OCI-LY3 (cell line): ENCODE results near the gene ZNF17.

Experiments
- H2AFZ ChIP-seq: fragments of 200-600, 300-600 bp; shearing (Covaris generic); 2 replicates; pipeline ENCODE4 v1.6.0; 2014; ENCODE audit warnings: antibody characterized with exemption, low read depth, low read length
- H3K27ac ChIP-seq: fragments of 200-600, 300-600 bp; sonication (generic); 2 replicates; pipeline ENCODE4 v1.5.1; 2014; ENCODE audit warnings: mild to moderate bottlenecking, low read length, moderate library complexity, mixed read lengths
- H3K27me3 ChIP-seq: fragments of 200-600, 300-600 bp; sonication (generic); 2 replicates; pipeline ENCODE4 v1.6.1; 2014; ENCODE audit warnings: low read depth, low read length, mixed read lengths
- H3K36me3 ChIP-seq: fragments of 200-600, 300-600 bp; sonication (generic); replicated peaks from 2 replicates; pipeline ENCODE3; 2014; ENCODE audit warnings: low read depth, low read length, mixed read lengths
- H3K4me1 ChIP-seq: fragments of 300-600, 200-600 bp; sonication (generic); 2 replicates; pipeline ENCODE4 v1.6.1; 2014; ENCODE audit warnings: low read length, mixed read lengths
- H3K4me2 ChIP-seq: fragments of 200-600, 300-600 bp; sonication (generic); 2 replicates; pipeline ENCODE4 v1.6.1; 2014; ENCODE audit warnings: low read length, mixed read lengths
- H3K4me3 ChIP-seq: fragments of 300-600, 200-600 bp; sonication (generic); 2 replicates; pipeline ENCODE4 v1.5.1; 2014; ENCODE audit warnings: antibody characterized with exemption, mild to moderate bottlenecking, low read length, moderate library complexity
- H3K79me2 ChIP-seq: fragments of 300-600, 200-600 bp; shearing (Covaris generic); 2 replicates; pipeline ENCODE4 v1.6.1; 2014; ENCODE audit warnings: mild to moderate bottlenecking, low read length, mixed read lengths
- H3K9ac ChIP-seq: fragments of 300-600, 200-600 bp; shearing (Covaris generic); 2 replicates; pipeline ENCODE4 v1.6.0; 2014; ENCODE audit warnings: mild to moderate bottlenecking, low read length, moderate library complexity
- H3K9me3 ChIP-seq: fragments of 200-600, 300-600 bp; shearing (Covaris generic); 2 replicates; pipeline ENCODE4 v1.6.1; 2014; ENCODE audit warnings: low read length, mixed read lengths; ENCODE audit not compliant: insufficient read depth
- H4K20me1 ChIP-seq: fragments of 200-600, 300-600 bp; sonication (generic); 2 replicates; pipeline ENCODE4 v1.6.1; 2016; ENCODE audit warnings: low read length, mixed read lengths; ENCODE audit not compliant: insufficient read depth
- EZH2phosphoT487 ChIP-seq: fragments of 200-600 bp; shearing (Covaris generic); IDR thresholded peaks from 2 replicates; pipeline ENCODE4 v1.6.1; 2018; ENCODE audit warnings: antibody characterized with exemption, mixed run types, low read depth
- TF ChIP-seq, protein P1 (sequence below): fragments of 200-600, 300-600 bp; sonication (generic); IDR thresholded peaks from 2 replicates; pipeline ENCODE4 v1.5.1; 2014; ENCODE audit warnings: antibody characterized with exemption, low read length, low read depth

ZNF17 gene

DNA sequence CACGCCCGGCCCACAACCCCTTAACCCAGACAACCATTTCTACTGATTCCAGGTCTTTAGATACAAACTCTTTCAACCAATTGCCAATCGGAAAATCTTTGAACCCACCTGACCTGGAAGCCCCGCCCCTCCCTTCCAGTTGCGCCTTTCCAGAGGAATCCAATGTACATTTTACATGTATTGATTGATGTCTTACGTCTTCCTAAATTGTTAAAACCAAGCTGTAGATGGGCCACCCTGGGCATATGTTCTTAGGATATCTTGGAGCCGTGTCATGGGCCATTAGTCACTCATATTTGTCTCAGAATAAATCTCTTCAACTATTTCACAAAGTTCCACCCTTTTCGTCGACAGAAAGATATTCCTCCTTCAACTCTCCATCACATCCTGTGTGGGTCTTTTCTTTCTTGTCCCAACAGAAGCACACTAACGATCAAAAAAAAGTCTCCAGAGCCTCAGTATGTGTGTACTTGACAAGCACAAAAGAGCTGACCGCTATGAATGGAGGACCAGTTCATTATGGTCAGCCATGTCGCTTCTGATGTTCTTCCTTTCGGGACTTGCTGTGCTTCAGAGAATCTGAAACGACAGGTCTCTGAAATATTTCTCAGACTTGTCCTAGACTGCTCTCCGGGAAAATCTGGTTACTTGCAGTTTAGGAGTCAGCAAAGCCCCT is 23.6 kb downstream of the ZNF17 start:
- TF ChIP-seq, protein P1, sequence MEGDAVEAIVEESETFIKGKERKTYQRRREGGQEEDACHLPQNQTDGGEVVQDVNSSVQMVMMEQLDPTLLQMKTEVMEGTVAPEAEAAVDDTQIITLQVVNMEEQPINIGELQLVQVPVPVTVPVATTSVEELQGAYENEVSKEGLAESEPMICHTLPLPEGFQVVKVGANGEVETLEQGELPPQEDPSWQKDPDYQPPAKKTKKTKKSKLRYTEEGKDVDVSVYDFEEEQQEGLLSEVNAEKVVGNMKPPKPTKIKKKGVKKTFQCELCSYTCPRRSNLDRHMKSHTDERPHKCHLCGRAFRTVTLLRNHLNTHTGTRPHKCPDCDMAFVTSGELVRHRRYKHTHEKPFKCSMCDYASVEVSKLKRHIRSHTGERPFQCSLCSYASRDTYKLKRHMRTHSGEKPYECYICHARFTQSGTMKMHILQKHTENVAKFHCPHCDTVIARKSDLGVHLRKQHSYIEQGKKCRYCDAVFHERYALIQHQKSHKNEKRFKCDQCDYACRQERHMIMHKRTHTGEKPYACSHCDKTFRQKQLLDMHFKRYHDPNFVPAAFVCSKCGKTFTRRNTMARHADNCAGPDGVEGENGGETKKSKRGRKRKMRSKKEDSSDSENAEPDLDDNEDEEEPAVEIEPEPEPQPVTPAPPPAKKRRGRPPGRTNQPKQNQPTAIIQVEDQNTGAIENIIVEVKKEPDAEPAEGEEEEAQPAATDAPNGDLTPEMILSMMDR: no peak
- TF ChIP-seq EZH2phosphoT487: no peak

DNA sequence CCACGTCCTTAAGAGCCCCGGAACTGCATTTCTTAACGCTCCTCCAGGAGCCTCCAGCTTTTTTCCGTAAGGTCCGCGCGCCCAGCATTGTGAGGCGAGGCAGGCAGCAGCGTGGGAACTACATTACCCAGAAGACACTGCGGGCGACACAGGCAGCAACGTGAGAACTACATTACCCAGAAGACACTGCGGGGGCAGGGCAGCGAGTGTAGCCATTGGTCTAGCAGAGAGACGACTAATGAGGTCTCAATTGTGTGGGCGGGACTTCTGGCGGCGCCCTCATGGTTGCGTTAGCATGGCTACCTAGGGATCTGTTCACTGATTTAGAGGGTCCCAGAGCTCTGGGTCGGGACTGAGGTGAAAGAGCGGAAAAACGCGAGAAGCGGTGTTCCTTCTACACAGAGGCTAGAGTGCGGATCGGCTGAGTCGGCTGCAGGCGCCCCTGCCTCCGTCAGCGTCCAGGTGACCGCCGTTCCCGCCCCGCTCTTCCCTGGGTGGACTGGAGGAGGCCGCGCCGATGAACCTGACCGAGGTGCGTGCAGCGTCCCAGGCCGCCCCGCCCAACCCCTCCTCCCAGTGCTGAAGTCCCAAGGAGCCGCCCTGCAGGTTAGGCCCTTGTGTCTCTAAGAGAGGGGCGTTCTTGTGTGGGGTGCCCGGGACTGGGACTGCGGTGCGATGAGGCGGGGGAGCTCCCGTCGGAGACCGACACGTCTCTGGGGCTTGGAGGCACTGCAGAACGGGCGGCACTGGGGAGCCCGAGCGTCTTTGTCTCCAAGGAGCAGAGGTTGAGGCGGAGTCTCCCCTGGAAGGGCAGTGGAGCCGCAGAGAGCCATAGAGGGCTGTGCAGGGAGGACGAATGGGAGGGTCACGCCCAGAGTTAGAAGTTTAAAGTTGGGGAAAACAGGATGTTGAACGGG is 24.4 kb downstream of the ZNF17 start, which contains the start of gene ZNF749:
TSS of gene ZNF749 (plus strand) at position 264 of the 917 bp plus-strand sequence. CDS start at position 518, 254 bp downstream.
- Histone ChIP-seq H3K9ac (peak within 1 kb of the TSS; percentile 78), H3K9me3 (no peaks in the 10 kb centered on the region), H3K36me3 (peaks cover 17% of the 10 kb centered on the region), H3K27me3 (no peaks in the 10 kb centered on the region), H3K79me2 (peaks cover 52% of the 10 kb centered on the region), H4K20me1 (peaks cover 3% of the 10 kb centered on the region; the same call in 1 of the 2 replicates), H2AFZ (peak within 1 kb of the TSS; percentile 89), H3K4me2 (peak within 1 kb of the TSS; percentile 94), H3K27ac (peak within 1 kb of the TSS; percentile 16; the same call in 1 of the 2 replicates), H3K4me3 (peak within 1 kb of the TSS; percentile 89), H3K4me1 (peaks cover 14% of the 10 kb centered on the region)
- TF ChIP-seq EZH2phosphoT487: no peak
- TF ChIP-seq, protein P1: no peak

More for the DNA sequence above, 23.6 kb downstream of the ZNF17 start:
- peaks cover 44% of the 10 kb centered on the region for H3K79me2 ChIP-seq
- H3K9ac ChIP-seq: peak overlapping the region; percentile 67
- H3K4me1 ChIP-seq: peaks cover 14% of the 10 kb centered on the region
- peak overlapping the region; percentile 11; the same call in 1 of the 2 replicates for H3K27ac ChIP-seq
- H3K9me3 ChIP-seq: no peaks in the 10 kb centered on the region
- no peaks in the 10 kb centered on the region for H3K27me3 ChIP-seq
- H3K36me3 ChIP-seq: peaks cover 10% of the 10 kb centered on the region
- peak overlapping the region; percentile 89 for H2AFZ ChIP-seq
- H4K20me1 ChIP-seq: 0 out of 2 replicates have a peak, but pooled peaks cover 3% of the 10 kb centered on the region
- H3K4me3 ChIP-seq: peak overlapping the region; percentile 89
- peak overlapping the region; percentile 94 for H3K4me2 ChIP-seq

DNA sequence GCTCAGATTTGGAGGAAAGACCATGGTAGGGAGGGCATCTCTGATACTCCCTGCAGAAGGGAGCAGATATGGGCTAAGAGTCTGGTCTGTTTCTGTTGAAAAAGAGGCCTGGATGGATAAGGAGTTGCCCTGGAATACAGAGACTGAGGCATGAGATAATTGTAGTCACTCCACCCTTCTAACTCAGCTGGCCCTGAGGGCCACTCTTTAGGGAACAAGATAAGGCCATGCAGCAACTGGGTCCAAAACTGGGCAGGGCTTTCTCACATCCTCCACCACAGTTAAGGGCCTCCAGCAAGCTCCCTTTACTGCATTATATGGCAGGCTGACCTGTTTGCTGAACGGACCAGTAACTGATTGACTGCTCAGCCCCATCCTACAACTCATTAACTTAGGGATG is 25.5 kb downstream of the ZNF17 start:
- H3K9ac ChIP-seq: peak overlapping the region; percentile 78
- no peaks in the 10 kb centered on the region for H3K27me3 ChIP-seq
- H3K27ac ChIP-seq: no peak overlapping the region
- peak overlapping the region; percentile 89 for H3K4me3 ChIP-seq
- peak overlapping the region; percentile 87 for H3K4me2 ChIP-seq
- peaks cover 61% of the 10 kb centered on the region for H3K79me2 ChIP-seq
- peaks cover 18% of the 10 kb centered on the region for H3K4me1 ChIP-seq
- H2AFZ ChIP-seq: no peak overlapping the region
- TF ChIP-seq EZH2phosphoT487: no peak
- TF ChIP-seq, protein P1: no peak
- H3K36me3 ChIP-seq: peaks cover 17% of the 10 kb centered on the region
- peaks cover 6% of the 10 kb centered on the region; the same call in 1 of the 2 replicates for H4K20me1 ChIP-seq
- no peaks in the 10 kb centered on the region for H3K9me3 ChIP-seq

DNA sequence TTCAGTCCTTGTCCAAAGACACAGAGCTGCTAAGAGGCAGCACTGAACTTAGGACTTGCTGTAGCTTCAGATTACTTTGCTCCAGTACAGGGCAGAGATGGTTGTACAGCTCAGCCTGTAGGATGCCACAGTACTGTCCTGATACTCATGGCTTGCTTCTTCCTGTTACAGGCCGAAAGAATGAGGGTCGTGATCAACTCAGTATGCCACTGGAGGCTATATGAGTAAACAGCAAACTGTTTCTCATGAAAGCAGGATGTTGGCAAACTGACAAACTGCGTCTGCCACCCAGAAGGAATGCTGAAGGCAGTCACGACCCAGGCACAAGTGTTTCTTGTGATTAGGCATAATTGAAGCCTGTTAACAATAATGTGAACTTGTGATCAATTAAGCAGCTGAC is 27.0 kb downstream of the ZNF17 start:
- peaks cover 18% of the 10 kb centered on the region for H3K4me1 ChIP-seq
- H3K79me2 ChIP-seq: peaks cover 76% of the 10 kb centered on the region
- H4K20me1 ChIP-seq: peaks cover 6% of the 10 kb centered on the region; the same call in 1 of the 2 replicates
- H3K9me3 ChIP-seq: no peaks in the 10 kb centered on the region
- no peak overlapping the region for H3K27ac ChIP-seq
- no peak overlapping the region for H3K4me2 ChIP-seq
- no peak overlapping the region for H3K4me3 ChIP-seq
- TF ChIP-seq, protein P1: no peak
- no peak for TF ChIP-seq EZH2phosphoT487
- peaks cover 29% of the 10 kb centered on the region for H3K36me3 ChIP-seq
- no peak overlapping the region for H2AFZ ChIP-seq
- H3K9ac ChIP-seq: no peak overlapping the region
- no peaks in the 10 kb centered on the region for H3K27me3 ChIP-seq
